ENCODE data around the gene KCTD5.

Gene KCTD5

GRCh38 chr16:2715966-2716885, 33.9 kb downstream of the KCTD5 start:
- H3K4me3 ChIP-seq (ENCODE audit: low read depth, low read length), result no peak overlapping the region
- TF ChIP-seq, protein P1, sequence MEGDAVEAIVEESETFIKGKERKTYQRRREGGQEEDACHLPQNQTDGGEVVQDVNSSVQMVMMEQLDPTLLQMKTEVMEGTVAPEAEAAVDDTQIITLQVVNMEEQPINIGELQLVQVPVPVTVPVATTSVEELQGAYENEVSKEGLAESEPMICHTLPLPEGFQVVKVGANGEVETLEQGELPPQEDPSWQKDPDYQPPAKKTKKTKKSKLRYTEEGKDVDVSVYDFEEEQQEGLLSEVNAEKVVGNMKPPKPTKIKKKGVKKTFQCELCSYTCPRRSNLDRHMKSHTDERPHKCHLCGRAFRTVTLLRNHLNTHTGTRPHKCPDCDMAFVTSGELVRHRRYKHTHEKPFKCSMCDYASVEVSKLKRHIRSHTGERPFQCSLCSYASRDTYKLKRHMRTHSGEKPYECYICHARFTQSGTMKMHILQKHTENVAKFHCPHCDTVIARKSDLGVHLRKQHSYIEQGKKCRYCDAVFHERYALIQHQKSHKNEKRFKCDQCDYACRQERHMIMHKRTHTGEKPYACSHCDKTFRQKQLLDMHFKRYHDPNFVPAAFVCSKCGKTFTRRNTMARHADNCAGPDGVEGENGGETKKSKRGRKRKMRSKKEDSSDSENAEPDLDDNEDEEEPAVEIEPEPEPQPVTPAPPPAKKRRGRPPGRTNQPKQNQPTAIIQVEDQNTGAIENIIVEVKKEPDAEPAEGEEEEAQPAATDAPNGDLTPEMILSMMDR (IDR thresholded peaks at IDR 0.05; ENCODE audit: control insufficient read depth, extremely low read depth, insufficient read depth), result no peak
- DNase-seq (ENCODE audit: low read depth), result no peak

GRCh38 chr16:2716948-2717347, 34.6 kb downstream of the KCTD5 start:
- TF ChIP-seq, protein P1 (IDR thresholded peaks at IDR 0.05; ENCODE audit: control insufficient read depth, extremely low read depth, insufficient read depth), result no peak
- no peak overlapping the region for H3K4me3 ChIP-seq (ENCODE audit: low read depth, low read length)
- DNase-seq (ENCODE audit: low read depth), result no peak

GRCh38 chr16:2717383-2718263, 35.3 kb downstream of the KCTD5 start:
- DNase-seq (ENCODE audit: low read depth), result no peak
- TF ChIP-seq, protein P1 (IDR thresholded peaks at IDR 0.05; ENCODE audit: control insufficient read depth, extremely low read depth, insufficient read depth), result no peak
- no peak overlapping the region for H3K4me3 ChIP-seq (ENCODE audit: low read depth, low read length)

DNA sequence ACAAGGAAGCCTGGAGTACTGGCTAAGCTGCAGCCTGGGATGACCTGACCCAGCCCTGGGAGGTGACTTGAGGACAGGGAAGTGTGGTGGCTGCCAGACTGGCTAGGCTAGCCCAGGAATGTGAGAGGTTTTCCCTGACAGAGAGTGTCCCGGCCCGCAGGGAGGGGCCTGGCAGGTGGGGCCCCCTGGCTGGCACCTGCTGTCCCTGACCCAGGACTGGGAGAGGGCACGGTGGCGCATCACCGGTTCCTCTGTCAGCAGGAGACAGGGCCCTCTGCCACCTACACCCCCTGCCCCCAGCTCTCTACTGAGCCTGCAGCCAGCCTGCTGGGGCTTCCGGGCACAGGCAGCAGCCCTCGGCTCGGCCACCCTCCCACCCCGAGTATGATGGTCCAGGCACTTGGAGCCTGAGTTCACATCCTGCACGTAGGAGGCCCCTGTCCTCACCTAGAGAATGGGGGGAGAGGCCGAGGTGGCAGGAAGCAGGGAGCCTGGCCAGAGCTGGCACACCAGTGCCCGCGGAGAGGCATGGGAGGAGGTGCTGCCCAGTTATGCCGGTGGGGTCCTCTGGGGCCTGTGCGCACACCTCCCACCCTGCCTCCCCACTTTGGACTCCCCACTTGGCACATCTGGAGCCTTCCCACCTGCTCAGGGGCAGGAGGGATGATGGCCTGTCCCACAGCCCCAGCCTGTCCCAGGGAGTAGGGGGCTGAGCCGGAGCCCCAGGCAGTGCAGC, 37.2 kb downstream of the KCTD5 start:
- H3K4me3 ChIP-seq (ENCODE audit: low read depth, low read length), result peak overlapping the region; percentile 55

DNA sequence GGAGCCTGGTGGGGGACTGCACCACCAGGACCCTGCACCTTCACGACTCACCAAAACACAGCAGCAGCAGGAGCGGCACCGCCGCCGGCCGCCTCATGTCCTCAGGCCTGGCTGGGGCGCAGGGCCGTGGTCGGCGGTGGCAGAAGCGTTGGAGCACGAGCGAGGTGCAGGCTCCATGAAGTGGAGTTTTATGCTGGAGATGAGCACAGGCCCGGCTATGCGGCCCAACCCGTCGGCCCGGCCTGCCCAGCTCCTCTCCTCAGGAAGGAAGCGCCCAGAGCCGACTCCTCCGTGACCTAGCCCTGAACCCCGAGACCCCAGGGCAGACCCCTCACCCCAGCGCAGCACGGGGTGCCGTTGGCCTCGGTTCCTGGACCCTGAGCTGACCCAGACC, 37.7 kb downstream of the KCTD5 start, which contains the start of gene PRSS27:
PRSS27 (minus strand) TSS at position 161 of the 394 bp plus-strand sequence; CDS start at position 97, 64 bp downstream.
- peak within 1 kb of the TSS; percentile 55 for H3K4me3 ChIP-seq (ENCODE audit: low read depth, low read length)

More for the DNA sequence above, 37.2 kb downstream of the KCTD5 start:
- peak; percentile 93 for DNase-seq (ENCODE audit: low read depth)
- TF ChIP-seq, protein P1 (IDR thresholded peaks at IDR 0.05; ENCODE audit: control insufficient read depth, extremely low read depth, insufficient read depth), result no peak

More for the DNA sequence above, 37.7 kb downstream of the KCTD5 start, which contains the start of gene PRSS27:
- TF ChIP-seq, protein P1 (IDR thresholded peaks at IDR 0.05; ENCODE audit: control insufficient read depth, extremely low read depth, insufficient read depth), result no peak
- no peak for DNase-seq (ENCODE audit: low read depth)

All from LNCaP clone FGC (cell line).